ENCODE results near the gene OR52W1. TPM values are rescaled to one million over a fixed set of nuclear protein-coding genes. Genes with fewer than 3 reads are reported as not detected.

OR52W1 gene
- total RNA-seq, 1 experiment from 2014 or later, result not detected

DNA sequence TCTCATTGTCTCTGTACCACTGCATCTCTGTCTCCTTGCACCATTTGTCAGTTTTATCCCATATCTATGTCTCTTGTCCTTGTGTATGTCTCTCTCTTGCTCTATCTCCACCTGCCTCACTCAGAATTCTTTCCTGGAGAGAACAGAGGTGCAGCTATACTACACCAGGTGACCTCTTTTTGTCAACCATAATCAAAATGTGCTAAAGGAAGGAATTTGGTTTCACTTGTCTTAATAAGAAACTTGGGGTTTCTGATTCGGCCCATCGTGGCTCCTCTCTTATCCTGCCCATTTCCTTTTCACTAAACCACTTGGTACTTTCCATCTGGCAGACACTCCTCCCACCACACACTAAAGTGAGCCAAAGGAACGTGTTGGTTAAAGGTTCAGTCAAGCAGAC, 4.3 kb downstream of the OR52W1 start (continued):
- TF ChIP-seq, protein P1, sequence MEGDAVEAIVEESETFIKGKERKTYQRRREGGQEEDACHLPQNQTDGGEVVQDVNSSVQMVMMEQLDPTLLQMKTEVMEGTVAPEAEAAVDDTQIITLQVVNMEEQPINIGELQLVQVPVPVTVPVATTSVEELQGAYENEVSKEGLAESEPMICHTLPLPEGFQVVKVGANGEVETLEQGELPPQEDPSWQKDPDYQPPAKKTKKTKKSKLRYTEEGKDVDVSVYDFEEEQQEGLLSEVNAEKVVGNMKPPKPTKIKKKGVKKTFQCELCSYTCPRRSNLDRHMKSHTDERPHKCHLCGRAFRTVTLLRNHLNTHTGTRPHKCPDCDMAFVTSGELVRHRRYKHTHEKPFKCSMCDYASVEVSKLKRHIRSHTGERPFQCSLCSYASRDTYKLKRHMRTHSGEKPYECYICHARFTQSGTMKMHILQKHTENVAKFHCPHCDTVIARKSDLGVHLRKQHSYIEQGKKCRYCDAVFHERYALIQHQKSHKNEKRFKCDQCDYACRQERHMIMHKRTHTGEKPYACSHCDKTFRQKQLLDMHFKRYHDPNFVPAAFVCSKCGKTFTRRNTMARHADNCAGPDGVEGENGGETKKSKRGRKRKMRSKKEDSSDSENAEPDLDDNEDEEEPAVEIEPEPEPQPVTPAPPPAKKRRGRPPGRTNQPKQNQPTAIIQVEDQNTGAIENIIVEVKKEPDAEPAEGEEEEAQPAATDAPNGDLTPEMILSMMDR (IDR thresholded peaks at IDR 0.05 in 2 of 3, conservative IDR thresholded peaks at IDR 0.05 in 1 of 3; ENCODE audit: borderline replicate concordance in 1 of 3, insufficient read depth in 1 of 3, low read depth in 2 of 3, low read length in 2 of 3), result no peak
- no peak for TF ChIP-seq ZNF274 (IDR thresholded peaks at IDR 0.05; ENCODE audit: low read depth, low read length)
- TF ChIP-seq CEBPB (IDR thresholded peaks at IDR 0.05; ENCODE audit: low read depth), result no peak

DNA sequence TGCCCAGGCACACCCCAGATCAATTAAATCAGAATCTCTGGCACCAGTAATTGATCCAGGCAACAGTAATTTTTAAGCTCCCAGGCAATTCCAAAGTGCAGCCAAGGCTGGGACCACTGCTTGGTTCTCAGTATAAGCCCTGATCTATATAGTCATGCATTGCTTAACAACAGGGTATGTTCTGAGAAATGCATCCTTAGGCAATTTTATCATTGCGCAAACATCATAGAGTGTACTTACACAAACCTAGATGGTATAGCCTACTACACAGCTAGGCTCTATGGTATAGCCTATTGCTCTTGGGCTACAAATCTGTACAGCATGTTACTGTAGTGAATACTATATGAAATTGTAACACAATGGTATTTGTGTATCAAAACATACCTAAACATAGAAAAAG, 5.7 kb downstream of the OR52W1 start:
- POLR2A ChIA-PET, result no interaction called here
- Histone ChIP-seq H3K9ac (ENCODE audit: low read length) (no peak overlapping the region), H3K27me3 (ENCODE audit: insufficient read depth, low read length) (no peaks in the 10 kb centered on the region), H3K9me2 (ENCODE audit: insufficient read depth) (no peaks in the 10 kb centered on the region), H3K36me3 (ENCODE audit: control insufficient read depth in 1 of 2, insufficient read depth in 2 of 2, low read length in 2 of 2) (no peaks in the 10 kb centered on the region; a peak in 2 of 4 replicates), H3K27ac (ENCODE audit: low read depth, low read length) (no peak overlapping the region), H3K4me2 (ENCODE audit: low read length) (no peak overlapping the region), H3K4me3 (replicated peaks in 1 of 2; ENCODE audit: low read depth in 1 of 2, low read length in 2 of 2) (no peak overlapping the region), H4K20me1 (ENCODE audit: insufficient read depth) (no peaks in the 10 kb centered on the region), H3K79me2 (ENCODE audit: insufficient read depth, low read length) (no peaks in the 10 kb centered on the region), H3K9me3 (ENCODE audit: control insufficient read depth in 1 of 2, insufficient read depth in 1 of 2, low read depth in 1 of 2, low read length in 2 of 2) (no peaks in the 10 kb centered on the region), H3K4me1 (ENCODE audit: control insufficient read depth in 1 of 2, insufficient read depth in 2 of 2, low read length in 2 of 2) (no peaks in the 10 kb centered on the region), H2AFZ (ENCODE audit: low read depth, low read length, poor library complexity, severe bottlenecking) (no peak overlapping the region)
- RAD21 ChIA-PET (ENCODE audit: low non-redundant PET in 1 of 2, low total read pairs in 2 of 2, uncharacterized antibody in 2 of 2, unreplicated experiment in 2 of 2), result no interaction called here
- no TSS peak for BruUV-seq (replicated peaks)
- intact Hi-C loops (cut with micrococcal nuclease), result no loop called here
- TF ChIP-seq, protein P2, sequence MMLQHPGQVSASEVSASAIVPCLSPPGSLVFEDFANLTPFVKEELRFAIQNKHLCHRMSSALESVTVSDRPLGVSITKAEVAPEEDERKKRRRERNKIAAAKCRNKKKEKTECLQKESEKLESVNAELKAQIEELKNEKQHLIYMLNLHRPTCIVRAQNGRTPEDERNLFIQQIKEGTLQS (IDR thresholded peaks at IDR 0.05), result no peak
- TF ChIP-seq POLR2A (IDR thresholded peaks at IDR 0.05; ENCODE audit: borderline replicate concordance, extremely low read depth, insufficient read depth, insufficient read length) (no peak), ZFX (IDR thresholded peaks at IDR 0.05) (no peak), EZH2phosphoT487 (IDR thresholded peaks at IDR 0.05; ENCODE audit: borderline replicate concordance) (no peak), POLR2AphosphoS5 (IDR thresholded peaks at IDR 0.05; ENCODE audit: low read depth, low read length) (no peak), RAD21 (IDR thresholded peaks at IDR 0.05; ENCODE audit: low read depth) (no peak), YY1 (IDR thresholded peaks at IDR 0.05; ENCODE audit: extremely low read depth, insufficient replicate concordance, low read depth, low read length) (no peak), EZH2 (IDR thresholded peaks at IDR 0.05) (no peak), SIN3A (IDR thresholded peaks at IDR 0.05; ENCODE audit: low read depth) (no peak), ELF1 (IDR thresholded peaks at IDR 0.05; ENCODE audit: borderline replicate concordance, low read depth) (no peak), JUND (IDR thresholded peaks at IDR 0.05) (no peak), SP1 (IDR thresholded peaks at IDR 0.05; ENCODE audit: low read depth) (no peak), CEBPB (IDR thresholded peaks at IDR 0.05; ENCODE audit: low read depth) (no peak), FOSL1 (IDR thresholded peaks at IDR 0.05; ENCODE audit: low read depth) (no peak), CBX3 (IDR thresholded peaks at IDR 0.05; ENCODE audit: low read depth) (no peak), ZNF274 (IDR thresholded peaks at IDR 0.05; ENCODE audit: low read depth, low read length) (no peak), EGR1 (IDR thresholded peaks at IDR 0.05; ENCODE audit: low read depth) (no peak)
- TF ChIP-seq, protein P3, sequence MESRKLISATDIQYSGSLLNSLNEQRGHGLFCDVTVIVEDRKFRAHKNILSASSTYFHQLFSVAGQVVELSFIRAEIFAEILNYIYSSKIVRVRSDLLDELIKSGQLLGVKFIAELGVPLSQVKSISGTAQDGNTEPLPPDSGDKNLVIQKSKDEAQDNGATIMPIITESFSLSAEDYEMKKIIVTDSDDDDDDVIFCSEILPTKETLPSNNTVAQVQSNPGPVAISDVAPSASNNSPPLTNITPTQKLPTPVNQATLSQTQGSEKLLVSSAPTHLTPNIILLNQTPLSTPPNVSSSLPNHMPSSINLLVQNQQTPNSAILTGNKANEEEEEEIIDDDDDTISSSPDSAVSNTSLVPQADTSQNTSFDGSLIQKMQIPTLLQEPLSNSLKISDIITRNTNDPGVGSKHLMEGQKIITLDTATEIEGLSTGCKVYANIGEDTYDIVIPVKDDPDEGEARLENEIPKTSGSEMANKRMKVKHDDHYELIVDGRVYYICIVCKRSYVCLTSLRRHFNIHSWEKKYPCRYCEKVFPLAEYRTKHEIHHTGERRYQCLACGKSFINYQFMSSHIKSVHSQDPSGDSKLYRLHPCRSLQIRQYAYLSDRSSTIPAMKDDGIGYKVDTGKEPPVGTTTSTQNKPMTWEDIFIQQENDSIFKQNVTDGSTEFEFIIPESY (IDR thresholded peaks at IDR 0.05; ENCODE audit: extremely low read depth, insufficient replicate concordance, low read length), result no peak
- TF ChIP-seq, protein P4, sequence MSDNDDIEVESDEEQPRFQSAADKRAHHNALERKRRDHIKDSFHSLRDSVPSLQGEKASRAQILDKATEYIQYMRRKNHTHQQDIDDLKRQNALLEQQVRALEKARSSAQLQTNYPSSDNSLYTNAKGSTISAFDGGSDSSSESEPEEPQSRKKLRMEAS (IDR thresholded peaks at IDR 0.05), result no peak
- DNase-seq (ENCODE audit: low read depth, low spot score) (no peak), ATAC-seq (no peak)
- CTCF ChIA-PET, result no interaction called here

Data from HCT116 (cell line).